ENCODE measurements around the gene ZMIZ1.
A peak's percentile ranks its signal among the peaks of the same experiment; 100 is the strongest.

Gene ZMIZ1

GRCh38 chr10:79196470-79197461 is 128.0 kb downstream of the ZMIZ1 start:
- no peak overlapping the region for H3K4me3 ChIP-seq (ENCODE audit: control insufficient read depth, low read depth, low read length)
- peak; percentile 54 for DNase-seq (ENCODE audit: low read depth)
- peak; percentile 76 for TF ChIP-seq CTCF (conservative IDR thresholded peaks at IDR 0.05; ENCODE audit: control insufficient read depth, insufficient read depth, low read depth, low read length)

GRCh38 chr10:79197558-79197957 is 128.8 kb downstream of the ZMIZ1 start:
- no peak overlapping the region for H3K4me3 ChIP-seq (ENCODE audit: control insufficient read depth, low read depth, low read length)
- TF ChIP-seq CTCF (conservative IDR thresholded peaks at IDR 0.05; ENCODE audit: control insufficient read depth, insufficient read depth, low read depth, low read length), result no peak
- no peak for DNase-seq (ENCODE audit: low read depth)

- H3K4me3 ChIP-seq (ENCODE audit: control insufficient read depth, low read depth, low read length), result no peak overlapping the region
- DNase-seq (ENCODE audit: low read depth), result no peak
- TF ChIP-seq CTCF (conservative IDR thresholded peaks at IDR 0.05; ENCODE audit: control insufficient read depth, insufficient read depth, low read depth, low read length), result no peak
Observed at GRCh38 chr10:79200346-79200745, 131.6 kb downstream of the ZMIZ1 start.

DNA sequence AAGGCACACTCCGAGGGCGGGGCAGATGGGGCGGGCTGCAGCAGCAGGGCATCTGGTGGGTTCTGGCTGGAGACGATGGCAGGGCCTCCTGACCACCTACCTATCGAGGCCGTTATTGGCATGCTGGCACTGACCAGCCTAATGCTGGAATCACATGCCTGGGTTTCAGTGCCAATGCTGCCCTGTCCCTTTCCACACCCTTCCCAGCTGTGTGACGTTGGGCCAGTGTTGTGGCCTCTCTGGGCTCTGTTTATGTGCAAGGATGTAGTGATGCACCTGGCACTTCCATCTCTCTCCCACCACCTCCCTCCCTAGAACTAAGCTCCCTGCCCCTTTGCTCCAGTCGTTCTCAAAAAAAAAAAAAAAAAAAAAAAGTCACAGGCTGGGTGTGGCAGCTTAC is 132.9 kb downstream of the ZMIZ1 start:
- H3K4me3 ChIP-seq (ENCODE audit: control insufficient read depth, low read depth, low read length), result no peak overlapping the region
- TF ChIP-seq CTCF (conservative IDR thresholded peaks at IDR 0.05; ENCODE audit: control insufficient read depth, insufficient read depth, low read depth, low read length), result no peak
- DNase-seq (ENCODE audit: low read depth), result no peak

- no peak for DNase-seq (ENCODE audit: low read depth)
- H3K4me3 ChIP-seq (ENCODE audit: control insufficient read depth, low read depth, low read length), result no peak overlapping the region
- TF ChIP-seq CTCF (conservative IDR thresholded peaks at IDR 0.05; ENCODE audit: control insufficient read depth, insufficient read depth, low read depth, low read length), result peak; percentile 50
Observed at GRCh38 chr10:79202188-79203013, 133.6 kb downstream of the ZMIZ1 start.

DNA sequence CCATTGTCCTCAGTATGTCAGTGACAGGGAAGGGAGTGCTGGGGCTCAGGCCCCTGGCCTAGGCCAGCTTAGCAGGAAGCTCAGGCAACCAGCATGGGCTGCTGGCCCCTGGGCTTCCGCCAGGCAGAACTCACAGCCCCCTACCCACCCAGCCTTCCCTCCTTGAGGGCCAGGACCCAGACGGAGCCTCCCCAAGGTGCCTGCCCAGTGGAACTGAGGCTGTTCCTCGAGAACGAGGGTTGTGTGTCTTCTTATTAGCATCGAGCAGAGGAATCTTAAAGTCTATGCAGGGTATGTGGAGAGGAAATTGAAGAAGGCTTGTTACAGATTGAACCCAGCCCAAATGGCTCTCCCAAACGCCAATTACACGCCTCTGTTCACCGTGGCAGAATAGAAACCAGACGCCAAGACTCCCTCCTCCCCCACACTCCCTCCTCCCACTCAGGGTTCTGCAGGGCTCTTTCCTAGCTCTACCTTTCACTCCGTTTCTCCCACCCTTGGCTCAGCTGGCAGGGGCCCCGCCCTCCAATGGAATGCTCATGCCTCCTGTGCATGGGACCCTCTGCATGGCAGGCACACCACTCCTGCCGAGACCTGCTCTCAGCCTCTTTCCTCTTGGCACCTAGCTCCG is 134.4 kb downstream of the ZMIZ1 start:
- DNase-seq (ENCODE audit: low read depth), result no peak
- H3K4me3 ChIP-seq (ENCODE audit: control insufficient read depth, low read depth, low read length), result no peak overlapping the region
- no peak for TF ChIP-seq CTCF (conservative IDR thresholded peaks at IDR 0.05; ENCODE audit: control insufficient read depth, insufficient read depth, low read depth, low read length)
